ENCODE data around the gene PCDHA5.
A peak's percentile ranks its signal among the peaks of the same experiment; 100 is the strongest.

GRCh38 chr5:140800816-140801493 lies 20.5 kb upstream of the PCDHA5 start, which contains the start of gene PCDHA3:
- TF ChIP-seq POLR2A (IDR thresholded peaks at IDR 0.05) (no peak), EP300 (IDR thresholded peaks at IDR 0.05) (no peak)
- TF ChIP-seq, protein P1, sequence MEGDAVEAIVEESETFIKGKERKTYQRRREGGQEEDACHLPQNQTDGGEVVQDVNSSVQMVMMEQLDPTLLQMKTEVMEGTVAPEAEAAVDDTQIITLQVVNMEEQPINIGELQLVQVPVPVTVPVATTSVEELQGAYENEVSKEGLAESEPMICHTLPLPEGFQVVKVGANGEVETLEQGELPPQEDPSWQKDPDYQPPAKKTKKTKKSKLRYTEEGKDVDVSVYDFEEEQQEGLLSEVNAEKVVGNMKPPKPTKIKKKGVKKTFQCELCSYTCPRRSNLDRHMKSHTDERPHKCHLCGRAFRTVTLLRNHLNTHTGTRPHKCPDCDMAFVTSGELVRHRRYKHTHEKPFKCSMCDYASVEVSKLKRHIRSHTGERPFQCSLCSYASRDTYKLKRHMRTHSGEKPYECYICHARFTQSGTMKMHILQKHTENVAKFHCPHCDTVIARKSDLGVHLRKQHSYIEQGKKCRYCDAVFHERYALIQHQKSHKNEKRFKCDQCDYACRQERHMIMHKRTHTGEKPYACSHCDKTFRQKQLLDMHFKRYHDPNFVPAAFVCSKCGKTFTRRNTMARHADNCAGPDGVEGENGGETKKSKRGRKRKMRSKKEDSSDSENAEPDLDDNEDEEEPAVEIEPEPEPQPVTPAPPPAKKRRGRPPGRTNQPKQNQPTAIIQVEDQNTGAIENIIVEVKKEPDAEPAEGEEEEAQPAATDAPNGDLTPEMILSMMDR (IDR thresholded peaks at IDR 0.05) = peak in 2 of 3 donors; percentile 7 to 25
